GM15510 (cell line): ENCODE results near the gene SLC25A46.

ENCODE experiments used
- POLR2A ChIP-seq: IDR thresholded peaks from 3 replicates; pipeline ENCODE4 v1.6.1; 2011; ENCODE audit warnings: borderline replicate concordance; ENCODE audit not compliant: insufficient read length; ENCODE audit errors: extremely low read depth

SLC25A46 gene

DNA sequence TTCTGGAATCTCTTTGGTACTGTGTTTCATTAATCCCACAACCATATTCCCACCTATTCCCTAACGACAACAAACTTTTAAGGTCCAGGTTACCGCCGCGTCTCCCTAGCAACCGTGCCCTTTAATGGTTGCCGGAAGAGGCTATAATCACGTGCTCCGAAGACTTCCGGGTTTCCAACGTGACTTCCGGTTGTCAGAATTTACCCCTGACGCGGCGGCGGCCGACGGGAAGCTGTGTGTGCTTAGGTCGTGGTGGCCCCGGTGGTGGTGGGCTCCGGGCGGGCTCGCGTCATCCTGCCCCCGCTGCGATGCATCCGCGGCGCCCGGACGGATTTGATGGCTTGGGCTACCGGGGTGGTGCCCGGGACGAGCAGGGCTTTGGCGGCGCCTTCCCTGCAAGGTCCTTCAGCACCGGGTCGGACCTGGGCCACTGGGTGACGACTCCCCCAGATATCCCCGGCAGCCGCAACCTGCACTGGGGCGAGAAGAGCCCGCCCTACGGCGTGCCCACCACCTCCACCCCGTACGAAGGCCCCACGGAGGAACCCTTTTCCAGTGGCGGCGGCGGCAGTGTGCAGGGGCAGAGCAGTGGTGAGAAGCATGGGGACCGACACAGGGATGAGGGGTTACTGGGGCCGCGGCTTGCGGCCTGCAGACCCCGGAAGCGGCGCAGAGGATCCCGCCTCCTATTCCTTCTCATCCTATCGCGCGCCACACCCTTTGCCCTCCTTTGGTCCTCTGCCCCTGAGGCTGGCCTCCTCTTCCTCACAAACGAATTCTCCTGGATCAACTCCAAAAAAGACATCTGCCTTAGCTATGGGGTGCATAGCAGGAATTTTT is at the start of gene SLC25A46:
SLC25A46 (plus strand) TSS at position 196 of the 840 bp plus-strand sequence; CDS start at position 309, 113 bp downstream.
- TF ChIP-seq POLR2A: peak; percentile 95

DNA sequence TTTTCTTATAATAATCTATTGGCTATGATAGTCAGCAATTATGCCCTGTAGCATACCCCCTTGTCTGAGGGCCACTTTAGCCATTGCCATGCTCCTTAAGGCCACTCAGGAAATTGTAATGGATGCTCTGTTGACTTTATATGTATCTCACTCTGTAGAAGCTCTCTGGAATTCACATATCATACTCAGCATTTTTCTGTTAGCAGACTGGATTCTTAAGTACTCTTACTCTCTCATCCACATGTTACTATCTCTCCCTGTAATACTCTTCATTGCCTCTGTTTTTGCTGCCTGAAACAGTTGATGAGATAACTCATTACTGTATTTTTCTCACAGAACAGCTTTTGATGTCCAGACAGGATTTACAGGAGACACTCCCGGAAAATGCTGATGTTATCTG is 36.5 kb upstream of the SLC25A46 start:
- no peak for TF ChIP-seq POLR2A

GRCh38 chr5:110702704-110703103 is 36.1 kb upstream of the SLC25A46 start:
- no peak for TF ChIP-seq POLR2A

GRCh38 chr5:110703481-110703880 is 35.3 kb upstream of the SLC25A46 start:
- TF ChIP-seq POLR2A: no peak

DNA sequence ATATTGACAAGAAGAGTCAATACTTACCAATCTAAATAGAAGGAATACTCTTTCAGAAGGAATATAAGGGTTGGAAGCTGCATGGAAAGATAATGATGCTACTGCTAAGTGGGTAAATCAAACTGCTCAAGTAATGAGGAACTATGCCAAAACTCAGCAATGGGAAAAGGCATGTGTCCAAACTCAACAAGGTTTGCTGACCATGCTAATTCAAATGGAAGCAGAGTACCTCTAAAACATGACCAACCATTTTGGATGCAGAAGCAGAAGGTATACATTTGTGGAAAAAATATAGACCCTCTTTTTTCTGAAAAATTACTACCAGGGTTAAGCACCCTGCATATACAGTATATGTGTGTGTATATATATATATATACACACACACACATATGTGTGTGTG is 33.5 kb upstream of the SLC25A46 start:
- TF ChIP-seq POLR2A: no peak

DNA sequence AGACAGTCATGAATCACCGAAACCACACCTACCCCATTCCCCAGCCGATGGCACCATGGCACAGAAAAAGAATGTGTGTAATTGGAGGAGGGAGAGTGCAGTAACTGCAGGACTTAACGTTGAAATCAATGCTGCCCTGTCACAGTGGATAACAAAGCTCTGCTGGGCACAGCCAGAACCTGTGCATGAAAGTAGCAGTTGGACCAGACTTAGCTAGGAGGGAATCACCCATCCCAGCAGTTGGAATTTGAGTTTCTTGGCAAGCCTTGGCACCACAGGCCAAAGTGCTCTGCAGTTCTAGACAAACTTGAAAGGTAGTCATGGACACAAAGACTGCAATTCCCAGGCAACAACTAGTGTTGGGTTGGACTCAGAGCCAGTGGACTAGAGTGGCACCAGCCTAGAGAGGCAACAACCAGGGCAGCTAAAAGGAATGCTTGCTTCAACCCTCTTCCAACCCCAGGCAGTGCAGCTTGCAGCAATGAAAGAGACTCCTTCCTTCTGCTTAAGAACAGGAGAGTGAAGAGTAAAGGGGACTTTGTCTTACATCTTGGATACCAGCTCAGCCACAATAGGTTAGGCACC is 31.5 kb upstream of the SLC25A46 start:
- TF ChIP-seq POLR2A: no peak

- no peak for TF ChIP-seq POLR2A
Measured at GRCh38 chr5:110716247-110717245, 22.3 kb upstream of the SLC25A46 start.

- no peak for TF ChIP-seq POLR2A
Measured at GRCh38 chr5:110718311-110718710, 20.5 kb upstream of the SLC25A46 start.

- no peak for TF ChIP-seq POLR2A
Measured at GRCh38 chr5:110726249-110727024, 12.4 kb upstream of the SLC25A46 start, which contains the start of gene TMEM232. TMEM232 (minus strand) TSS chr5:110726671; CDS start chr5:110667352, 59,319 bp downstream.

- no peak for TF ChIP-seq POLR2A
Measured at GRCh38 chr5:110727025-110727314, 11.8 kb upstream of the SLC25A46 start.

DNA sequence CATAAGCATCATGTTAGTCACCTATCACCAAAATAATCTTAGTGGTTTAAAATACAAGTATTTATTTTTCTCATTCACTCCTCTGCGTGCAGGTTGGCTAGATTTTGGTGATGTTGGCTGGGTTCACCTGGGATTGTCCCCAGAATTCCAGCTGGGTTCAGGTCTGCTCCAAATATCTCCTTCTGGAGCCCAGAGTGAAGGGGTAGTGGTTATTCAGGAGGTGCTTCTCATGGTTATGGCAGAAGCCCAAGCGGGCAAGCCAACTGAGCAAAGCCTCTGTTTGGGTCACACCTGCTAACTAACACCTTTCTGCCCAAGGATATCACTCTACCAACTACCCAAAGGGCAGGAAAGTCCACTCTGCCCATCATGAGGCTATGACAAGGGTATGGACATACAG is 4.7 kb upstream of the SLC25A46 start:
- no peak for TF ChIP-seq POLR2A

GRCh38 chr5:110735556-110735955 is 3.3 kb upstream of the SLC25A46 start:
- TF ChIP-seq POLR2A: no peak

- TF ChIP-seq POLR2A: no peak
Measured at GRCh38 chr5:110736753-110737152, 2.1 kb upstream of the SLC25A46 start.

- TF ChIP-seq POLR2A: no peak
Measured at GRCh38 chr5:110738503-110738811, 350 bp upstream of the SLC25A46 start.
